ENCODE data around the gene CCM2. TPM values are rescaled to one million over a fixed set of nuclear protein-coding genes. Genes with fewer than 3 reads are reported as not detected.

Gene CCM2
- total RNA-seq, 1 donor from 2014 or later: 34.1 TPM

GRCh38 chr7:44971902-44972441 is 28.0 kb upstream of the CCM2 start:
- H3K36me3 Mint-ChIP-seq: no peaks in the 10 kb centered on the region
- no peaks in the 10 kb centered on the region for H3K27me3 Mint-ChIP-seq (ENCODE audit: low read depth)
- no peak overlapping the region for H3K4me3 Mint-ChIP-seq
- no peak for DNase-seq (ENCODE audit: low spot score in 2 of 2, unreplicated experiment in 2 of 2)
- no peak for TF ChIP-seq CTCF (IDR thresholded peaks at IDR 0.05; ENCODE audit: unreplicated experiment)
- no peak overlapping the region for H3K27ac Mint-ChIP-seq
- no peaks in the 10 kb centered on the region for H3K9me3 Mint-ChIP-seq
- no peaks in the 10 kb centered on the region for H3K4me1 Mint-ChIP-seq

GRCh38 chr7:44972562-44972961 is 27.4 kb upstream of the CCM2 start:
- DNase-seq (ENCODE audit: low spot score in 2 of 2, unreplicated experiment in 2 of 2): no peak
- H3K36me3 Mint-ChIP-seq: no peaks in the 10 kb centered on the region
- H3K27me3 Mint-ChIP-seq (ENCODE audit: low read depth): no peaks in the 10 kb centered on the region
- TF ChIP-seq CTCF (IDR thresholded peaks at IDR 0.05; ENCODE audit: unreplicated experiment): no peak
- no peak overlapping the region for H3K4me3 Mint-ChIP-seq
- no peak overlapping the region for H3K27ac Mint-ChIP-seq
- no peaks in the 10 kb centered on the region for H3K9me3 Mint-ChIP-seq
- H3K4me1 Mint-ChIP-seq: no peaks in the 10 kb centered on the region

- no peak for DNase-seq (ENCODE audit: low spot score in 2 of 2, unreplicated experiment in 2 of 2)
- no peaks in the 10 kb centered on the region for H3K9me3 Mint-ChIP-seq
- H3K4me3 Mint-ChIP-seq: no peak overlapping the region
- no peak for TF ChIP-seq CTCF (IDR thresholded peaks at IDR 0.05; ENCODE audit: unreplicated experiment)
- no peaks in the 10 kb centered on the region for H3K4me1 Mint-ChIP-seq
- H3K36me3 Mint-ChIP-seq: peaks cover 3% of the 10 kb centered on the region
- H3K27me3 Mint-ChIP-seq (ENCODE audit: low read depth): no peaks in the 10 kb centered on the region
- no peak overlapping the region for H3K27ac Mint-ChIP-seq
These were observed 26.2 kb upstream of the CCM2 start for GRCh38 chr7:44973610-44974401.

- no peaks in the 10 kb centered on the region for H3K4me1 Mint-ChIP-seq
- DNase-seq (ENCODE audit: low spot score in 2 of 2, unreplicated experiment in 2 of 2): no peak
- no peak for TF ChIP-seq CTCF (IDR thresholded peaks at IDR 0.05; ENCODE audit: unreplicated experiment)
- no peak overlapping the region for H3K4me3 Mint-ChIP-seq
- H3K9me3 Mint-ChIP-seq: no peaks in the 10 kb centered on the region
- no peak overlapping the region for H3K27ac Mint-ChIP-seq
- peaks cover 6% of the 10 kb centered on the region for H3K36me3 Mint-ChIP-seq
- H3K27me3 Mint-ChIP-seq (ENCODE audit: low read depth): no peaks in the 10 kb centered on the region
These were observed 25.5 kb upstream of the CCM2 start for GRCh38 chr7:44974549-44974948.

GRCh38 chr7:44975331-44976039 is 24.5 kb upstream of the CCM2 start:
- Mint-ChIP-seq H3K4me1 (no peaks in the 10 kb centered on the region), H3K27me3 (ENCODE audit: low read depth) (no peaks in the 10 kb centered on the region), H3K27ac (no peak overlapping the region), H3K36me3 (peaks cover 6% of the 10 kb centered on the region), H3K4me3 (no peak overlapping the region), H3K9me3 (no peaks in the 10 kb centered on the region)
- TF ChIP-seq CTCF (IDR thresholded peaks at IDR 0.05; ENCODE audit: unreplicated experiment): no peak
- no peak for DNase-seq (ENCODE audit: low spot score in 2 of 2, unreplicated experiment in 2 of 2)
